DMS53 treated with DMSO at 0.1 percent for 48 hours (cell line): ENCODE data around the gene CCN6.
A peak's percentile ranks its signal among the peaks of the same experiment; 100 is the strongest.
"Not testable (repeated sequence)": the region's sequence is repeated elsewhere in the genome, so short reads cannot be mapped to it uniquely, and the experiment has no call there.

Experiments
- DNase-seq: peaks from one replicate; lab custom pipeline; 2025; ENCODE audit not compliant: unreplicated experiment; lab: John Stamatoyannopoulos, UW

CCN6 gene

DNA sequence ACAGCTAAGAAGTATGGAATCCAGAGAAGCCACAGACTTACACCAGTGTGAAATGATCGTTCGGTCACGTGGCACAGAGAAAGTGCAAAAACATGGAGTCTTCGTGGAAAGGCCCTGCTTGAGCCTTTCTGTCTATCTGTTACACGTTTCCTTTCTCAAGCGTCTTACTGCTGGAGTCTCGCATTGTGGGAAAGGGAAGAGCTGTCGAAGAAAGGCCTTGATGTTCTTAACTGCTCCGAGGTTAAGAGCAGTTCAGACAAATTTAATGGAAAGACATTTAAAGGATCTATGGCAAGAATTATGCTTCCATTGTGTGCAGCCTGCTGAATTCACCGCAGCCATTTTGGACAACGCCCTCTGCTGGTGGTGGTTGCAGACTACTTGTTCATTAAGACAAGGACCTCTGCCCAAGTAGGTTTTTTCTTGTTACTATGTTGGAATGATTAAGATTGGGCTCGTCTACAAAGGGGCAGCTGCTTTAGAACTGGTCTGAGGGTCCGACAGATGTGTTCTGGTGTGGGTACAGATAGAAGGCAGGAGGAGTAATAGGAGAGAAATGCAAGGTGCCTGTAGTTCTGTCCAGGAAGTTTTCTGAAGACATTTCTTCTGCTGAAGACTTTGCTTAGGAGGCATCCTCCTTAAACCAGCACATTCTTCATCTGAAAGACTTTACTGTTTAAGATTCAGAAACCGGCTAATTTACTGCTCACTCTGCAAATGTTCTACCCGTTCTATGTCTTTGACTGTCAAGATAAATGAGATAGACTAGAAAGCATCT lies 24.7 kb upstream of the CCN6 start:
- DNase-seq = peak; percentile 45

DNA sequence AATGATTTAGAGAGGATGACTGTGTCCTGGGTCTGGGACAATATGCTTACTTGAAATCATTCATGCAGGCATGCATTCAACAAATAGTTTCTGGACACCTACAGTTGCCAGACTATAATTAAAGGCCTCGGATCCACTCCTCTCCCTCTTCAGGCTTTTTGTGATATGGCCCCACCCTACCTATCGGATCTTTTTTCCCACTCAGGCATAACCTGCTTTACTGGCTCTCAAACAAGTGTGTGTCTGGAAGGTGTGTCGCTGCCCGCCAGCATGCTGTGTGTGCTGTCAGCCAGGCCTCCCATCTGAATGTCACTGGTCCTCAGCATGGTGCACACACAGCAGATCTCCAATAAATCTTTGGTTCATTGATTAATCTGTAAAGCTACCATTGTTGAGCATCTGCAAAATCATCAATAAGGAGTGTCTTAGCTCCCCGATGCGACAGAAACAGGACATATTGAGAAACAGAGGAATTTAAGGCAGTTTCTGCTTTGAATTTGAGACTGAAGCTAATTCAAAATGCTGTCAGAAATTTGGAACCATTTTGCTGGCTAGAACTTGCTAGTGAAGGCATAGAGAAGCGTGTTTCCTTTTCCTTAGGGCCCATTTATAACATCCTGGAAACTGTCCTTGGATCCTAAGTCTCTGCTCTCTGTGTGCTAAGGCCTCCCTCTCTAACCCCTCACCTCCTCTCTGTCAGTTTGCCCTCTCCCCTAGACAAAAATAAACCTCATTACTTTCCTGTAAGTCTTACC lies 23.5 kb upstream of the CCN6 start:
- DNase-seq = no peak

DNA sequence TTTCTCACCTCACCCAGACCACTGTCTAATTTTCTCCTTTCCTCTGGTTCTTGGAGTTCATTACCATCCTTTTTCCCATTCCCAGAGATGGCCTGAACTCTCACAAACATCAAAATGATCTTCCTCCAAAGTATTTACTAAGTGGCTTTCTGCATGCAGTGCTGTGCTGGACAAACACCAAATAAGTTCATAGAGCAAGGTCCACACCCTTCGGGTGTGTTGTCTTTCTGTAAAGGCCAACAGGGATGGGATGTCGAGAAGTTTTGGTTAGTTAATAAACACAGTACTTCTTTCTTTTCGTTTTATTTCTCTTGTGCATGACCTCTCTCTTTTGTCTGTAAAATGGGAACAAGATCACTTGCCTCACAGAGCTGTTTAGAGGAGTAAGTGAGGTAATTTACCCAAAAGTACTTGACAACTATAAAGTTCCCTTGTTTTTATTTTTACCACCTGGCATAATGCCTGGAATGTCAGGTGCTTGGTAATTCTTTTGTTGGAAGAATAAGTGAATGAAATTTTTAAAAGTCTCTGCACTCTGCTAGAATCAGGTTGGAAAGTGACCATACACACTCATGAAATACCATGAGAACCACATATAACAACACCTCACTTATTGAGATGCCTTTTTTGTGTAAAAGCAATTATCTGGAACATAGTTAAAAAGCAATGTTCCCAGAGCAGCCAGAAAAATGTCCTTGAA lies 22.8 kb upstream of the CCN6 start:
- no peak for DNase-seq

DNA sequence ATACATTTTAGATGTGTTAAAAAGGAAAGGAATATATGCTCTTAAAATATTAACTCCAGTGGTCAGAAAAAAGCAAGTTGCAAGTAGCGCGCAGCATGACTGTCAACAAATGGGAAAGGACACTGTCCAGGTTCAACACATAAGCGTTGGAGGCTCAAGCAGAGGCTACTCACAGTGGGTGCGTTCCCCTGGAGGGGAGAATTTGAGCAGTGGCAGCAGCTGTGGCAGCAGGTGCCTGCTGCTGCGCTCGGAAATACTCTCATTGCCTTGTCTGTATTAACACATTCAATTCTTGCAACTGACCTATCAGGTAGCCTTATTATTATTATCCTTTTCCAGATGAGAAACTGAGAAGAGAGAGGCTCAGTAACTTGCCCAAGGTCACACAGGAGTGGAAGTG lies 21.9 kb upstream of the CCN6 start:
- no peak for DNase-seq

DNA sequence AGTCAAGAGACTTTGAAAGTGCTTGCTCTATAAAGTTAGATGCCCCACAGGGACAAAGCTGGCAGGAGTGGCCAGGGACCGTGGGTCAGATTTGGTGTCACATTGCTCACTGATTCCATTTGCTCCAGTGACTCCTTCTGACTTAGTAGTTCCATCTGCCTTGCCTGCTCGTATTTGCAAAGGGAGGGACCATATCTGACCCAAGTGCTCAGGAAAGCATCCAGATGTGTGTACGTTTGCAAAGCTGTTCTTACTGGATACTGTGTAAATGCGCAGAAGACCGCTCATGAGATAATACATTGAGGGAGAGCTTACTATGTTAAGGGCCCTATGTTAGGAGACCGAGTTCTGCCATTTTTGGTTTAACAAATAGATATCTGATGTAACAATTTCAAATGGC lies 21.2 kb upstream of the CCN6 start:
- DNase-seq = no peak

DNA sequence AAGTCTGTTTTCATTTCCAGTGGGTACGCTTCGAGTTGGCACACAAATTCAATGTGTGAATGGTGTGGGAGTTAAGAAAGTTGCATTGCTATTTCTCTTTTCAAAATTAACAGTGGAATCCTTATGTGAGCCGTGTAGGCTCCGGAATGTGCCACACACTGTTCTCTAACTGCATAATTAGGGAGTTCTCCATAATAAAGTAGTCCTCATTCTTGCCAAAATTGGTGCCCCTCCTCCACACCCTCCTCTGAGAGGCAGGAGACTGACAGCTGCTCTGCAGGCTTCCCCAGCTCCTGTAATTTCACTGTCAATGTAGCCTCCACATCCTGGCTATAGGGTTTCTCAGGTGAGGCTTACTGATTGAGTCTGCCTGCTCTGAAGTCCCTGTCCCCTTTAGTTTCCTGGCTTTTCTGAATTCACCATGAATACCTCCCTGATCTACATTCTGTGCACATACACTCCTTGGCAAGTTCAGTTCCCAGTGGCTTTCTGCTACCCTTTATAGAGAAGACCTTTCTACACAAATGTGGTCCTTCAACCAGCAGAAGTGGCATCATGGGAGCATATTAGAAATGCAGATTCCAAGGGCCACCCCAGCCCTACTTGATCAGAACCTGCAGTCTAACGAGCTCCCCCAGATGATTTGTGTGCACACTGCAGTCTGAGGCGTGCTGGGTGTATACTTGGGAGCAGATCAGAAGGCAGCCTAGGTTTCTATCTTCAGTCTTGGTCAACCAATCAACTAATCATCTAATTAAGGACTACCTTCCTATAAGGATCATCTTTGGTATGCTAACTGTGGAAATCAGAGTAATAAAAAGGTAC lies 19.9 kb upstream of the CCN6 start:
- no peak for DNase-seq

DNA sequence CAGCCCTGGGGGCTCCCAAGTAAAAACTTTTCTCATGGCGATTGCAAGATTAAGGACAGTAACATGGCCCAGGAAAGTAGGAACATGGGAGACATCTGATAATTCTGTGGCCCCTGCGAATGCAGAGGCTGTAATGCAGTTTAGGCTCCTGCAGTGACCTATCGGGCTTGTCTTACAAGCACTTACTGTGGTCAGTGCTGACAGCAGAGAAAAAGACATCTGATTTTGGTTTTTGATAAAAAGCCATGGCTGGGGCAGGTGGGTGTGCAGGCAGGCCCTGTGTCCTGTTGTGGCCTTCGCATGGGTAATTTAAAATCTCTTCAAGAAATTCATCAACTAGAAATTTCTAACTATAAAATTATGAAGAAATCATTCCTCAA lies 19.3 kb upstream of the CCN6 start:
- no peak for DNase-seq

DNA sequence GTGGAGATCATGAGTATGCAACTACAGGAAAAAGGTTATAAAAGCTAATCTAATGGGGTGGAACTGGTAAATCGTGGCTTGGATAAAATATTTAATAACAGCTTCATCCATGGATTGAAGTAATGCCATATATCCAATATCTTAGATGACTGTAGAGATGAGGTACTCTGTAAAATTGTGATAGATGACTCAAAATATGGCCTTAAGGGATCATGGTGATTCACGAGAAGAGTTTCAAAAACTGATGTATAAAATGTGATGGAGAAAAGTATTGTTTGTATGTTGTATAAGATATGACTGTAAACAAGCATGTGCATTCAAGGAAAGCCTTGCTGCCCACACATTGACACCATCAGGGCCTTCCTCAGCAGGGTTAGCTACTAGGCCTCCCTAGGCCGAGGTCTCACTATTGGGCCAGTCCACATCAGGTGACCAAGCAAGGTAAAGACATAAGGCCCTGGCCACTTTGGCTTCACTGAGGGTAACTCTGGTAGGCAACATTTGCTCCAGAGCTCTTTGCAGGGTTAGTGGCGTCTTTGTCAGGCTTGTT lies 17.7 kb upstream of the CCN6 start:
- no peak for DNase-seq

DNA sequence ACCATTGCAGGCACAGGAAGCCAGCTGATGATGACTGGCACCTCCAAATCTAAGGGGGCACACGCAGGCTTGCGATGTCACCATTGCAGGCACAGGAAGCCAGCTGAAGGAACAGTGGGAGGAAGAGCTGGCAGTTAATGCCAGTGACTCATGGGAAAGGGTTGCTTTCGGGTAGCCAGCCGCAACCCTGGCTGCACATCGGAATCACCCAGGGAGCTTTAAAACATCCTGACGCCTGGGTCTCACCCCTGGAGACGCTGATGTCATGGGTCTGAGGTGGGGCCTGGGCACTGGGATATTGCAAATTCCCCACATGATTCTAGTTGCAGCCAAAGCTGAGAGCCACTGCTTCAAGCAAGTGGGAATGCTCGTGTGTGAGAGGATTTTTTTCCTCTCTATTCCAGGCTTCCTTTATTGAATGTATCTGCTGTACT lies 16.1 kb upstream of the CCN6 start:
- no peak for DNase-seq

DNA sequence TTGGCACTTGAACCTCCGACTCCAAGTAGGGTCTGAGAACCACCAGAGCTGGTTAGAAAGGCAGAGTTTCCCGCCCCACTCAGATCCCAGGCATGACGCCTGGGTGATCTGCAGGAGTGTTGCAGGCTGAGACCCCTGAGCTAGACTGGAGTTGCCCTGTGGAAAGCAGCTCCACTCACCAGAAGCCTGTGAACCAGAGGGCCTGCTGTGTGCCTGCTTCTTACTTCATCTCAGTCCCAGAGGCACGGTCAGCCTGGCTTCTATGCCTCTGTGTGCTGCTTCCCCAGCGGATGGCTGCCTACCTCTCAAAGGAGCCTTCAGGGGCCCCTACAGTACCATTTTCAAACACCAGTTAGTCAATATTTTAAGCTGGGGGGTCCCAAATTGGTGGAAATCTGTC lies 15.6 kb upstream of the CCN6 start:
- no peak for DNase-seq

DNA sequence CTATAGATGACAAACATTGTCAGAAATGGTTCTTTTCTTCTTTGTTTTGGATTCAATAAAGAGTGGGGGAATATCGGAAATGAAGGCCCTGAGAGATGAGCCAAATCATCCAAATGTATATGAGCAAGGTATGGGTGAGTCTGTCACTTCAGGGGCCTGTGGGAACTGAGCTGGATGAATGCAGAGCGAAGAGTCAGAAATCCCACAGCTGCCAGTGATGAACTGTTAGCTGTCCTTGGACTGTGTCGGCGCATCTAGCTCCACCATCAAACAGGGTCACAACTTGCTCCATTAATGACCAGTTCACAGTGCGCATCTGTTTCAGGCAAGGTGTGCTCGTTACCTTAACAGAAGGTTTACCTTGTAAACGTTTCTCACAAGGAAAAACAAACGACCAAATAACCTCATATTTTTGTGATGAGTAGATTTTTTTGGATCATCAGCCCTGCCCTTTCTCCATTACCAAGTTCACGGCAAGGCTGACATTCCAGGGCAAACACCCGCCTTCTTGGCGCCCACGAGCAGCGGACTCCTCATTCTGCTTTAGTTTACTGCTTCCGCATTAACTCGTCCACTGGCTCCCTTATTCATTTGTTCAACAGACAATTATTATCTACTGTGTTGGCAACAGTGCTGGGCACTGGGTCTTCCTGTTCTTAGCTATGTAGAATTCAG lies 15.0 kb upstream of the CCN6 start:
- no peak for DNase-seq

DNA sequence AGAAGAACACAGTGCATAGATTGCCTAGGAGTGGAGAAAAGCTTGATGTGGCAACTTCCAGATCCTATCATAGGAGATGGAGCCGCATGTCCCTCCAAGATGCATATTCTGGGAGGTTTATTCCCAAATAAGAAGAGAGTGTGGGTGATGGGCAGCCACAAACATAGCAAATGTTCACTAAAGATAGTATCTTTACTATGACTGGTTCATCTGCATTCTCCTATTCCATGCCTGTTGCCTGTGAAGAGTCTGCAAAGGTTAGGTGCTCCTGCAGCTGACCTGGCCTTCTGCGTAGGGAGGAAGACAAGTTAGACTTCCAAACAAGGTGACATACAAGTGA lies 14.5 kb upstream of the CCN6 start:
- no peak for DNase-seq

DNA sequence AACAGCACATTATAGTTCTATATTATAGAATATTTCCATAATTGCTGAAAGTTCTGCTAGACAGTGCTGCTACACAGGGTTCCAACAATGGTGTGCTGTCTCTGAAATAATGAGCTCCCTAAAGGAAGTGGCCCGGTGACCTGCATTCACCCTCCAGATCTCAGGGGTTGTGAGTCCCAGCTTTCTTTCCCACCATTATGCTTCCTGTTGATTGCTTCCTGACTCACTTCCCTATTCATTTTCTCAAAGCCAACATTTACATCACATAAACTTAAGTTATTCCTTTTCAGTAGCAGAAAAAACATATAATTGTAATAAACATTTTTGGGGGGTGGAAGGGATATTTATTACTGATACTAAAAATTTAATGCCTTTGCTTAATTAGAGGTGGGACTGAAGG lies 12.9 kb upstream of the CCN6 start:
- DNase-seq = no peak

DNA sequence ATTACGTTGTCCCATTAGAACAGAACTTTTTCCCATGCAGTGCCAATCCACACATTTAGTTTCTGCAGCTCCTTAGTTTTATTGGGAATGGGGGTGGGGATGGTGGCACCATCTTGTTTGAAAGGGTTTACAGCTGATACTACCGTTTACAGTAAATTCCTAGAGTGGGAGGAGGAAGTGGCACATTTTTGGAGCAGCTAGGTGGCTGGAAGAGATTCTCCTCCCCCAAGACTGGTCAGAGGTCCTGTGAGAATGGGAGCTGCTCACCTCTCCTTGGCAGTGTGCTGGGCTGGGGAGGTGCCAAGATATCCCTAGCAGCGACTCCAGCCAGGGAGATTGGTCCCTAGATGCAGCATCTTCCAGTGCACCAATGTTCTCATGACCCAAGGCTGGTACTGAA lies 12.4 kb upstream of the CCN6 start:
- no peak for DNase-seq

DNA sequence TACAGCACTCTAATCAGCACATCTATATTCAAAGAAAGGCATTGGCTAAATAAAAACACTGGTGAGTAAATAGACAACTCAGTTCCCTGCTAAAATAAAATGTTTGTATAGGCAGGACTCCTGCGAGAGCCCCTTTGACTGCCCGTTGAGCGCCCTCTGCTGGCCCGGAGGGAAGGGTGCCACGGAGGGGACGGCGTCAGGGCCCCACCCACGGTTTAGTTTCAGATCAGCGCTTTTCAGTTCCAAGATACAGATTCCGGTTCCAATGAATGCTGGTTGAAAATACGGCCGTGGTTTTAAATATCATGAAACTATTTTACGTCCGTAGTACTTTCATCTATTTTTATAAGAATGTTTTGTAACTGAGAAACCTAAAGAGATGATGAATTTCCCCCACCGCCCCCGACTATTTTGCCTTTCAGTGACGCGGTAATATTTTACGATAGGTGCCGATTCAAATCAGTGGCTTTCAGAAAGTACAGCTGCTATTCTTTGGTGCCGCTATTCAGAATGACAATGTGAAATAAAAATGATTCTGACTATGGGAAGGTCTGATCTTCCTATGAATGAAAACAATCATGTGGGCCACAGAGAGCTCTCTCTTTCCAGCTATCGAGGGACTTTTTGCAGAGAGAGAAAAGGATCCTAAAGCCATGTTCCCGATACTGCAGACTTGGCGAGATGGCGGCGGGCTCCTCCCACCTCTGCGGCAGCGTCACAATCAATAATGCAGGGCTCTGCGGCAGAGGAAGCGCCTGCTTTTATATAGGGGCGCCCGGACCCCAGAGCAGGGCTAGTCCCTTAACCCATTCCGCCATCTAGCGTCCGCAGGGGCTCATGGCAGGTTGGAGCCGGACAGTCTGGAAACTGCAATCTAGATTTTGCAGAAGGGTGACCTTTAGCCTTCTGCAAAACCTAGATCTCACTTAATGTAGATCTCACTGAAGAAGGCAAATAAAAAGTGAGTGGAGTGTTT lies 10.6 kb upstream of the CCN6 start:
- DNase-seq = peak; percentile 69

DNA sequence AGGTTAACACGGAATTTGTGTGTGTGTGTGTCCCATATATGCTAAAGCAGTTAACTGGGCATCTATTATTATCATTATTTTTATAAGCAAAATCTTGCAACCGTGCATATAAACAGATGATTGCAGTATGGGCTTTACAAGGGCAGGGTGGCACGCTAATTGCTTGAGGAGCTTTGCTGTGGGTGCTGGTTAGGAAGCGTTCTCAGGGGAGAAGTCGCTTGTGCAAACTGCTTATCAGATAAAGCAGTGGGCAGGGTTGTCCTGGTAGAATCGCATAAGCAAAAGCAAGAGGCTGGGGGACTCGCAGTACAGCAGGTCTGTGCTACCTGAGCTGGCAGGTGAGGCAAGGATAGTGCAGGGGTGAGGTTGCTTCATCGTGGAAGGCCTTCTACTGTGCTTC lies 9.7 kb upstream of the CCN6 start:
- no peak for DNase-seq

DNA sequence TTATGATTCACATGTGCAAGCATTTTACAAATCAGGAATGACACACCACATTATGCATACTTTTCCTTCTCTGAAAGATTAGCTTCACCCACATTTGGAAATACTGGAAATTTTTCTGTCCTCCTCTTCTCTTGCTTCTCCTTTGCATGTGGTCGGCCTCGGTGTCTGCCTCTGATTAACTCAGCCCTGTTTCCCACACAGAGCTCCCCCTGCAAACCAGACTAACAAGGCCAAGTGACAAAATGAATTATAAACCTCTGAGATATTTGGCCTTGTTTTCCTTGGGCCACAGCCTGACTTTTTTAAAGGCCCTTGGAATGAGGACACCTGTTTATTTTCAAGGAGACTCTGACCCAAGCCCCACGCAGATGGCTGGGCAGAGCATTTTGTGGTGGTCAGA lies 9.0 kb upstream of the CCN6 start:
- no peak for DNase-seq

DNA sequence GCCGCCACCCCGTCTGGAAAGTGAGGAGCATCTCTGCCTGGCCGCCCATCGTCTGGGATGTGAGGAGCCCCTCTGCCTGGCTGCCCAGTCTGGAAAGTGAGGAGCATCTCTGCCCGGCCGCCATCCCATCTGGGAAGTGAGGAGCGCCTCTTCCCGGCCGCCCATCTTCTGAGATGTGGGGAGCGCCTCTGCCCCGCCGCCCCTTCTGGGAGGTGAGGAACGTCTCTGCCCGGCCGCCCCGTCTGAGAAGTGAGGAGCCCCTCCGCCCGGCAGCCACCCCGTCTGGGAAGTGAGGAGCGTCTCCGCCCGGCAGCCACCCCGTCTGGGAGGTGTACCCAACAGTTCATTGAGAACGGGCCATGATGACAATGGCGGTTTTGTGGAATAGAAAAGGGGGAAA lies 6.4 kb upstream of the CCN6 start:
- not testable (repeated sequence) for DNase-seq

DNA sequence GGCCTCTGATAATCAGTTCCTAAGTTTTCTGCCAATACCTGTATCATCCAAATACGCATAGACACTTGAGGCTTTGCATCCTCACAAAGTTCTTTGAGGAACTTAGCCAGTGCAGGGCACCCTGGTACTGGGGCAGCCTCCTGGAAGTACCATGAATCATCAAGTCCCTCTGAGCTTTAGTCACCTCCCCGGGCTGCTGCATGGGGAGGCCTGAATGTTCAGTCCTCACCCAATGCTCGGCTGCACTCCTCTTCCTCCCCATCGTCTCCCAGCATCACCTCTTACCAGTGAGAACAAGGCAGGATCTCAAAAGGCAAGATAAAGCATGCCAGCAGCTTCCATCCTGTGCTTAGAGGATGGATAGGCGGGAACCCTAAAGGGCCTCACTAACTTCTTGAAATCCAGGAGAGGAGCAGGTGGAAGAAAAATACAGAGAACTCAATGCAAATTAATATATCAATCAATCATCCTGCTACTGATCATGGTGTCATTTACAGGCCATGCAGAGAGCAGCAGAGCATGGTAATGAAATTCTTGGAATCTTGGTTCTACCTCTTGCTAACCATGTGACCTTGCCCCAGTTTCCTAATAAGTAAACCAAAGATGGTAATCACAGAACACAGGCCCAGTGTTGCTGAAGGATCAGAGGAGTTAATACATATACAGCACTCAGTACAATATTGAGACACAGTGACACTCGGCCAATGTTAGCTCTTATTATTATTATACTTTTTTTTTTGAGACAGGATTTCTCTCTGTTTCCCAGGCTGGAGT lies 4.7 kb upstream of the CCN6 start:
- no peak for DNase-seq
